ENCODE measurements around the gene EIF2B2. TPM values are rescaled to one million over a fixed set of nuclear protein-coding genes. Genes with fewer than 3 reads are reported as not detected.

The EIF2B2 gene
- total RNA-seq, 1 experiment from 2014 or later = 139 TPM

- CTCF ChIA-PET = no interaction called here
- TF ChIP-seq EZH2 (IDR thresholded peaks at IDR 0.05; ENCODE audit: low read depth) (no peak), CTCF (conservative IDR thresholded peaks at IDR 0.05) (no peak)
- BruUV-seq (replicated peaks) = no TSS peak
These were observed 1.5 kb upstream of the EIF2B2 start for GRCh38 chr14:75001261-75001660.

DNA sequence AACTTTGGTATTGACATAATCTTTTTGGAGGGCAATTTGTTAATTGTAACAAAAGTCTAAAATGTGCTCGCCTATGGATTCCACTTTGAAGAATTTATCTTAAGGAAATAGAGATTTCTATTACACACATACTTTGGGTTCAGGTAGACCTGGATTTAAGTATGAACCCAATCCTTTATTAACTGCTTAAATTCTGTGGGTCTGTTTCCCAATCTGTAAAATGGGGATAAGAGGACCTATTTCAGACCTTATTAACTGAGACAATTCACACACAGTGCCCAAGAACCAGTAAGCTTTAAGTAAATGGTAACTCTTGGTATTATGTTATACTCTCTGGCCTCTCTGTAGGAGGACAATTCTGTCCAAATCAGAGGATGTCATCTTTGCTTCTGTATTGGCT lies 822 bp upstream of the EIF2B2 start:
- peak overlapping the region; percentile 79 for H3K4me3 ChIP-seq
- no peaks in the 10 kb centered on the region for H3K27me3 ChIP-seq (ENCODE audit: insufficient read depth, low read depth)
- H3K9me3 ChIP-seq (ENCODE audit: insufficient read depth, low read depth) = no peaks in the 10 kb centered on the region
- H4K20me1 ChIP-seq (ENCODE audit: insufficient read depth) = no peaks in the 10 kb centered on the region
- H3K4me2 ChIP-seq = peak overlapping the region; percentile 96
- H3K27ac ChIP-seq = 0 out of 2 replicates have a peak overlapping the region, but pooled peaks have one; percentile 10
- no TSS peak for BruUV-seq (replicated peaks)
- TF ChIP-seq EZH2 (IDR thresholded peaks at IDR 0.05; ENCODE audit: low read depth) (no peak), CTCF (conservative IDR thresholded peaks at IDR 0.05) (no peak)
- H3F3A ChIP-seq (ENCODE audit: insufficient read depth, low read depth) = peaks cover 33% of the 10 kb centered on the region
- DNase-seq = no peak
- H3K79me2 ChIP-seq (ENCODE audit: low read depth) = peaks cover 24% of the 10 kb centered on the region
- POLR2A ChIA-PET (ENCODE audit: unreplicated experiment) = interaction anchor here (0.5 to 0.6 kb wide), 4 partner anchors 47 to 513 kb away, joined by 3 to 6 read pairs (median 3); partner anchors contain the start of gene PGF
- peak overlapping the region; percentile 94 for H2AFZ ChIP-seq
- no peaks in the 10 kb centered on the region for H3K9me2 ChIP-seq (ENCODE audit: insufficient read depth)
- peaks cover 24% of the 10 kb centered on the region for H3K4me1 ChIP-seq (replicated peaks; ENCODE audit: insufficient read depth)
- peaks cover 23% of the 10 kb centered on the region for H3K36me3 ChIP-seq (ENCODE audit: low read depth)
- CTCF ChIA-PET = interaction anchor here (1.0 kb wide), 1 partner anchor 56 kb away, joined by 4 read pairs; no protein-coding TSS in a partner anchor
- intact Hi-C loops (cut with micrococcal nuclease; ENCODE audit: unreplicated experiment) = loop anchor here (1.0 to 2.0 kb wide), 6 partner anchors 14 to 67 kb away; partner anchors contain the start of genes MLH3, PGF and ZC2HC1C

More at GRCh38 chr14:75001261-75001660, 1.5 kb upstream of the EIF2B2 start:
- H3K4me3 ChIP-seq = no peak overlapping the region
- no peak overlapping the region for H3K4me2 ChIP-seq
- H3F3A ChIP-seq (ENCODE audit: insufficient read depth, low read depth) = peaks cover 26% of the 10 kb centered on the region
- peaks cover 24% of the 10 kb centered on the region for H3K79me2 ChIP-seq (ENCODE audit: low read depth)
- POLR2A ChIA-PET (ENCODE audit: unreplicated experiment) = no interaction called here
- peaks cover 5% of the 10 kb centered on the region; the same call in 1 of the 2 replicates for H3K9me3 ChIP-seq (ENCODE audit: insufficient read depth, low read depth)
- peaks cover 16% of the 10 kb centered on the region for H3K36me3 ChIP-seq (ENCODE audit: low read depth)
- no peaks in the 10 kb centered on the region for H3K27me3 ChIP-seq (ENCODE audit: insufficient read depth, low read depth)
- no peaks in the 10 kb centered on the region for H3K9me2 ChIP-seq (ENCODE audit: insufficient read depth)
- H3K4me1 ChIP-seq (replicated peaks; ENCODE audit: insufficient read depth) = peaks cover 24% of the 10 kb centered on the region
- DNase-seq = no peak
- H3K27ac ChIP-seq = no peak overlapping the region
- no peak overlapping the region for H2AFZ ChIP-seq
- intact Hi-C loops (cut with micrococcal nuclease; ENCODE audit: unreplicated experiment) = no loop called here
- H4K20me1 ChIP-seq (ENCODE audit: insufficient read depth) = no peaks in the 10 kb centered on the region

DNA sequence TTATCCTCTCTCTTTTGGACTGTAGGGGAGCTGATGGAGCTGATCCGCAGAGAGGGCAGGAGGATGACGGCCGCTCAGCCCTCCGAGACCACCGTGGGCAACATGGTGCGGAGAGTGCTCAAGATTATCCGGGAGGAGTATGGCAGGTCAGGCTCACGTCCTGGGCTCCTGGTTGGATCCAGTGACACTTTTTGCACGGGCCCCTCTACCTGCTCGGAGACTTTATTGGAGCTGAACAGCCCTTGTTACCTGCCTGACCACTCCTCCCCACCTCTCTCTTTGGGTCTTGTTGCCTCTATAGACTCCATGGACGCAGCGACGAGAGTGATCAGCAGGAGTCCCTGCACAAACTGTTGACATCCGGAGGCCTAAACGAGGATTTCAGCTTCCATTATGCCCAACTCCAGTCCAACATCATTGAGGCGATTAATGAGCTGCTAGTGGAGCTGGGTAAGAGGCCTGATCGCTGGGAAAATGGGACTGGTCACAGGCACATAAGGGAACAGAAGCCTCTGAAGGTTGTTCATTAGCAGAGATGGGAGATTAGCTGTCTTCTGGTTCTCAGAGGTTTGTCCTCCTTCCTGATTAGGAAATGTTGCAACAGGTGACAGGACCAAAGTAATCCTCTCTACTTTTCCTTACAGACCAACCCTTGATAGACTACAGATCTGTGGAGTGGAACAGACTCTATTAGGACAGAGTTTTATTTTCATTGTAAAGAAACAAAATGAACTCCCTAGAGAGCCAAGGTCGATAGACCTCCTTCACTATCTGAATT lies 718 bp downstream of the EIF2B2 start:
- H3K9me2 ChIP-seq (ENCODE audit: insufficient read depth) = no peaks in the 10 kb centered on the region
- no peaks in the 10 kb centered on the region for H3K9me3 ChIP-seq (ENCODE audit: insufficient read depth, low read depth)
- TF ChIP-seq EZH2 (IDR thresholded peaks at IDR 0.05; ENCODE audit: low read depth) = no peak
- TF ChIP-seq CTCF (conservative IDR thresholded peaks at IDR 0.05) = 0 out of 2 replicates have a peak, but pooled peaks have one; percentile 6
- H3F3A ChIP-seq (ENCODE audit: insufficient read depth, low read depth) = peaks cover 40% of the 10 kb centered on the region
- peak overlapping the region; percentile 94 for H2AFZ ChIP-seq
- ChIA-PET CTCF (interaction anchor here (0.6 to 1.2 kb wide), 5 partner anchors 19 to 111 kb away, joined by 3 to 5 read pairs (median 3); no protein-coding TSS in a partner anchor), POLR2A (ENCODE audit: unreplicated experiment) (interaction anchor here (0.5 to 1.4 kb wide), 10 partner anchors 11 to 85 kb away, joined by 3 to 6 read pairs (median 4); partner anchors contain the start of gene ZC2HC1C)
- no peak for DNase-seq
- H3K4me3 ChIP-seq = peak overlapping the region; percentile 79
- H3K27ac ChIP-seq = no peak overlapping the region
- BruUV-seq (replicated peaks) = TSS peak; percentile 57
- H3K4me1 ChIP-seq (replicated peaks; ENCODE audit: insufficient read depth) = peaks cover 24% of the 10 kb centered on the region
- no peaks in the 10 kb centered on the region for H4K20me1 ChIP-seq (ENCODE audit: insufficient read depth)
- H3K36me3 ChIP-seq (ENCODE audit: low read depth) = peaks cover 35% of the 10 kb centered on the region
- H3K4me2 ChIP-seq = peak overlapping the region; percentile 96
- intact Hi-C loops (cut with micrococcal nuclease; ENCODE audit: unreplicated experiment) = loop anchor here (2.0 kb wide), 2 partner anchors 47 to 49 kb away; partner anchors contain the start of genes MLH3 and PGF
- peaks cover 24% of the 10 kb centered on the region for H3K79me2 ChIP-seq (ENCODE audit: low read depth)
- H3K27me3 ChIP-seq (ENCODE audit: insufficient read depth, low read depth) = no peaks in the 10 kb centered on the region

All from PC-9 (cell line).